Gastroesophageal sphincter (tissue), 4 donors: ENCODE measurements around the gene RPL10. TPM values are rescaled to one million over a fixed set of nuclear protein-coding genes. Genes with fewer than 3 reads are reported as not detected.
A peak's percentile ranks its signal among the peaks of the same experiment; 100 is the strongest.

Experiments
- ATAC-seq: fragments of 150-250 bp; one replicate; pipeline ENCODE4 v1.9.1; 2016; ENCODE audit warnings: mild to moderate bottlenecking, moderate library complexity
- H3K27ac ChIP-seq, 4 donors: fragments of 200-600 bp; sonication (generic) in 3 of 4; 1 replicate in 3 of 4; 2 replicates in 1 of 4; pipeline ENCODE4 v1.5.1; 2016 to 2019
- H3K27me3 ChIP-seq: fragments of 200-600 bp; sonication (generic); one replicate; pipeline ENCODE4 v1.5.1; 2019
- H3K36me3 ChIP-seq, 2 donors: fragments of 200-600 bp; sonication (generic); one replicate each; pipeline ENCODE4 v1.5.1; 2019; ENCODE audit warnings: control low read depth in 1 of 2
- H3K4me1 ChIP-seq, 3 donors: fragments of 200-600 bp; sonication (generic); 1 replicate in 2 of 3; 2 replicates in 1 of 3; pipeline ENCODE4 v1.5.1; 2016 to 2019; ENCODE audit warnings: control low read depth in 2 of 3
- H3K4me3 ChIP-seq, 2 donors: fragments of 200-600 bp; sonication (generic); one replicate each; pipeline ENCODE4 v1.5.1; 2019; ENCODE audit warnings: mild to moderate bottlenecking in 1 of 2, moderate library complexity in 1 of 2
- H3K9me3 ChIP-seq, 3 donors: fragments of 200-600 bp; sonication (generic); one replicate each; pipeline ENCODE4 v1.5.1; 2017 to 2019; ENCODE audit warnings: control low read depth in 2 of 3
- EP300 ChIP-seq: sonication (generic); formaldehyde crosslinking; IDR thresholded peaks from one replicate; pipeline ENCODE4 v1.6.1; 2017; ENCODE audit warnings: antibody characterized with exemption, mild to moderate bottlenecking
- POLR2A ChIP-seq, 2 donors: fragments of 450-650 bp; IDR thresholded peaks; one replicate each; pipeline ENCODE4 v1.6.1; 2017; ENCODE audit warnings: antibody characterized with exemption in 2 of 2, mild to moderate bottlenecking in 2 of 2, moderate library complexity in 1 of 2
- POLR2AphosphoS5 ChIP-seq: sonication (generic); formaldehyde crosslinking; IDR thresholded peaks from one replicate; pipeline ENCODE4 v1.6.1; 2017; ENCODE audit warnings: antibody characterized with exemption
- WGBS, 2 donors: methylation state at CpG; one replicate each; pipeline ENCODE4 v1.1.5; 2018; ENCODE audit warnings: low coverage in 1 of 2; 5-methylcytosine and 5-hydroxymethylcytosine counted together
- total RNA-seq, 4 donors: library from RNA; depleted of rRNA; stranded (reverse); fragments of >200 nt; gene quantifications; one replicate each; pipeline ENCODE4 v1.1.0, GENCODE V29; 2016
- TF ChIP-seq, protein P1 (sequence below), 4 experiments: fragments of 200-600 bp in 2 of 4; fragments of 450-650 bp in 2 of 4; sonication (generic) in 1 of 4; IDR thresholded peaks; one replicate each; pipeline ENCODE4 v1.5.1; 2017 to 2019; ENCODE audit warnings: antibody characterized with exemption in 4 of 4, mild to moderate bottlenecking in 2 of 4, moderate library complexity in 2 of 4

RPL10 gene
- total RNA-seq, 4 donors from 2014 or later: 3,970 to 7,427 (median 5,392) TPM

- Histone ChIP-seq H3K4me1 (peaks cover 0 to 44% (median 2%) of the 10 kb centered on the region in 3 donors), H3K4me3 (peak overlapping the region; percentile 63 to 74), H3K27me3 (no peaks in the 10 kb centered on the region), H3K27ac (peak overlapping the region; percentile 94 to 100 (median 98)), H3K9me3 (no peaks in the 10 kb centered on the region), H3K36me3 (peaks cover 0 to 9% of the 10 kb centered on the region in 2 donors)
- no peak for ATAC-seq
- WGBS, 2 donors: 50% methylated on average over 2 of the region's 10 CpGs; no CpG with 5 or more reads in 1 of the 2 donors
- TF ChIP-seq, protein P1, sequence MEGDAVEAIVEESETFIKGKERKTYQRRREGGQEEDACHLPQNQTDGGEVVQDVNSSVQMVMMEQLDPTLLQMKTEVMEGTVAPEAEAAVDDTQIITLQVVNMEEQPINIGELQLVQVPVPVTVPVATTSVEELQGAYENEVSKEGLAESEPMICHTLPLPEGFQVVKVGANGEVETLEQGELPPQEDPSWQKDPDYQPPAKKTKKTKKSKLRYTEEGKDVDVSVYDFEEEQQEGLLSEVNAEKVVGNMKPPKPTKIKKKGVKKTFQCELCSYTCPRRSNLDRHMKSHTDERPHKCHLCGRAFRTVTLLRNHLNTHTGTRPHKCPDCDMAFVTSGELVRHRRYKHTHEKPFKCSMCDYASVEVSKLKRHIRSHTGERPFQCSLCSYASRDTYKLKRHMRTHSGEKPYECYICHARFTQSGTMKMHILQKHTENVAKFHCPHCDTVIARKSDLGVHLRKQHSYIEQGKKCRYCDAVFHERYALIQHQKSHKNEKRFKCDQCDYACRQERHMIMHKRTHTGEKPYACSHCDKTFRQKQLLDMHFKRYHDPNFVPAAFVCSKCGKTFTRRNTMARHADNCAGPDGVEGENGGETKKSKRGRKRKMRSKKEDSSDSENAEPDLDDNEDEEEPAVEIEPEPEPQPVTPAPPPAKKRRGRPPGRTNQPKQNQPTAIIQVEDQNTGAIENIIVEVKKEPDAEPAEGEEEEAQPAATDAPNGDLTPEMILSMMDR (IDR thresholded peaks at IDR 0.05): no peak
- TF ChIP-seq POLR2A (IDR thresholded peaks at IDR 0.05): no peak
- no peak for TF ChIP-seq POLR2AphosphoS5
- no peak for TF ChIP-seq EP300
Measured at GRCh38 chrX:154375156-154375504, 23.0 kb upstream of the RPL10 start.

DNA sequence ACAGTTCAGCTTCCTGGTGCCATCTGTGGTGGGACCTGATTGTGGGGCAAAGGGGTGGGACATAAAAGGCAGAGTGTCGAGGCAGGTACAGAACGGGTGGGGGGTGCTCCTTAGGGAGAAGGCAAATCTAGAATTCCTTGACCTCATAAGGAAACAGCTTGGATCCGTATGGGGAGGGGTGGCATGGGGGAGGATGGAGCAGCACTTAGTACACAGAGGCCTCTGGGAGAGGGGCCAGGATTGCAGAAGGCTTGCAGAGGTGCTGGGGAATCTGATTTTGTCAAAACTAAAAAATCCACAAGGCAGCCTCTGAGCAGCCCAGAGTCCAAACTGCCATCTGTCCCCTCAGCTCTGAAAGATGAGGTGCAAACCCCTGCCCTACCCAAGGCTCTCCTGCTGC, 21.4 kb upstream of the RPL10 start:
- WGBS, 2 donors: 75% methylated on average over 2 of the region's 3 CpGs; no CpG with 5 or more reads in 1 of the 2 donors
- H3K36me3 ChIP-seq: peaks cover 0 to 5% of the 10 kb centered on the region in 2 donors
- no peak overlapping the region for H3K4me3 ChIP-seq
- peak; percentile 44 for TF ChIP-seq POLR2AphosphoS5
- TF ChIP-seq, protein P1 (IDR thresholded peaks at IDR 0.05): no peak
- ATAC-seq: peak; percentile 3
- peaks cover 0 to 57% (median 11%) of the 10 kb centered on the region in 3 donors for H3K4me1 ChIP-seq
- no peaks in the 10 kb centered on the region for H3K27me3 ChIP-seq
- H3K9me3 ChIP-seq: no peaks in the 10 kb centered on the region
- H3K27ac ChIP-seq: peak overlapping the region; percentile 94 to 100 (median 98)

- ATAC-seq: no peak
- Histone ChIP-seq H3K36me3 (peaks cover 0 to 5% of the 10 kb centered on the region in 2 donors), H3K27me3 (no peaks in the 10 kb centered on the region), H3K9me3 (no peaks in the 10 kb centered on the region), H3K4me1 (peaks cover 0 to 53% (median 11%) of the 10 kb centered on the region in 3 donors), H3K4me3 (peak overlapping the region; percentile 58 to 84), H3K27ac (peak overlapping the region; percentile 94 to 100 (median 98))
- 19% methylated on average over 23 of the region's 79 CpGs; no CpG with 5 or more reads in 1 of the 2 donors for WGBS, 2 donors
- TF ChIP-seq EP300 (no peak), POLR2AphosphoS5 (peak; percentile 82), POLR2A (IDR thresholded peaks at IDR 0.05) (peak; percentile 84 to 88)
- TF ChIP-seq, protein P1 (IDR thresholded peaks at IDR 0.05): no peak
Measured at GRCh38 chrX:154378059-154378798, 19.9 kb upstream of the RPL10 start.

DNA sequence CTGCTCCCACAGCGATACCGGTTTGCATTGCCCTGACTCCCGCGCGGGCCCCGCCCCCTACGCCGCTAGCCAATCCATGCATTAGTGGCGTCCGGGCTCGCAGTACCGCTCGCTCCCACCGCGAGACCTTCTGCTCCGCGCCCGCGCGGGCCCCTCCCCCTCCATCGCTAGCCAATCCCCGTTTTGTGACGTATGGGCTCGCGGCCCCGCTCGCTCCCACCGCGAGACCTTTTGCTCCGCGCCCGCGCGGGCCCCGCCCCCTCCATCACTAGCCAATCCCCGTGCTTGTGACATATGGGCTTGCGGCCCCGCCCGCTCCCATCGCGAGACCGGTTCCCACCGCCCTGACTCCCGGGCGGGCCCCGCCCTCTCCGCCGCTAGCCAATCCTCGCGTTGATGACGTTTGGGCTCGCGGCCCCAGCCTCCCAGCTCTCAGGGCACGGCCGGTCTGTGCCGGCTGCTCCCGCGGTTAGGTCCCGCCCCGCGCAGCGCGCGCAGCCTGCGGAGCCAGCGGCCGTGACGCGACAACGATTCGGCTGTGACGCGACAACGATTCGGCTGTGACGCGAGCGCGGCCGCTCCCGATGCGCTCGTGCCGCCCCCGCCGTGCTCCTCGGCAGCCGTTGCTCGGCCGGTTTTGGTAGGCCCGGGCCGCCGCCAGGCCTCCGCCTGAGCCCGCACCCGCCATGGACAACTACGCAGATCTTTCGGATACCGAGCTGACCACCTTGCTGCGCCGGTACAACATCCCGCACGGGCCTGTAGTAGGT, 19.2 kb upstream of the RPL10 start, which contains the start of gene EMD:
Gene EMD (plus strand): TSS at position 497 of the 770 bp plus-strand sequence. CDS start 190 bp downstream, at position 687.
- Histone ChIP-seq H3K4me3 (peak within 1 kb of the TSS; percentile 81 to 98), H3K9me3 (no peaks in the 10 kb centered on the region), H3K36me3 (peaks cover 0 to 5% of the 10 kb centered on the region in 2 donors), H3K27ac (peak within 1 kb of the TSS; percentile 97 to 100 (median 98)), H3K4me1 (peaks cover 0 to 53% (median 8%) of the 10 kb centered on the region in 3 donors), H3K27me3 (no peaks in the 10 kb centered on the region)
- TF ChIP-seq, protein P1 (IDR thresholded peaks at IDR 0.05): peak in 1 of 4 experiments; percentile 45
- TF ChIP-seq POLR2AphosphoS5: peak; percentile 85
- TF ChIP-seq POLR2A (IDR thresholded peaks at IDR 0.05): peak; percentile 89 to 91
- TF ChIP-seq EP300: peak; percentile 24
- WGBS, 2 donors: no CpG with 5 or more reads among the region's 103 CpGs
- ATAC-seq: peak; percentile 86
